ENCODE results near the gene SLC15A5.

Gene SLC15A5

GRCh38 chr12:16174282-16174681 is 103.2 kb downstream of the SLC15A5 start:
- DNase-seq (ENCODE audit: low read depth): no peak

DNA sequence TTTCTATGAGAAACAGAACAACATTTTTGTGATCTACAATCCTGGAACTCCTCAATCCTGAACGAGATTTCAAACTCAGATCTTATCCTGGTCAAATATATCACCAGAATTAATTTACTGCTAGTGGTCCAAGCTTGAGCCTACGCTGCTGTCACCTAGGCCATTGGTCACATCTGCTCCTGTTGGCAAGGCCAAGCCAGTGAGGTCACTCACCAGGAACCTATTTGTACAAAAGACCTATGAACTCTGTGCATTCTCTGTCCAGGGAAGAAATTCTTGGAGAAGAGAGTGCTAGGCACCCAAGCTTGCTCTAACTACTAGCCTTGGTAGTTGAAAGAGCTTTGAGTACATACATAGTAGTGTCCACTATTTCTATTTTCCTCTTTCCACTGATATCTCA is 106.1 kb downstream of the SLC15A5 start:
- DNase-seq (ENCODE audit: low read depth): no peak

- no peak for DNase-seq (ENCODE audit: low read depth)
Measured at GRCh38 chr12:16168078-16168477, 109.4 kb downstream of the SLC15A5 start.

- DNase-seq (ENCODE audit: low read depth): no peak
Measured at GRCh38 chr12:16166563-16167470, 110.7 kb downstream of the SLC15A5 start.

DNA sequence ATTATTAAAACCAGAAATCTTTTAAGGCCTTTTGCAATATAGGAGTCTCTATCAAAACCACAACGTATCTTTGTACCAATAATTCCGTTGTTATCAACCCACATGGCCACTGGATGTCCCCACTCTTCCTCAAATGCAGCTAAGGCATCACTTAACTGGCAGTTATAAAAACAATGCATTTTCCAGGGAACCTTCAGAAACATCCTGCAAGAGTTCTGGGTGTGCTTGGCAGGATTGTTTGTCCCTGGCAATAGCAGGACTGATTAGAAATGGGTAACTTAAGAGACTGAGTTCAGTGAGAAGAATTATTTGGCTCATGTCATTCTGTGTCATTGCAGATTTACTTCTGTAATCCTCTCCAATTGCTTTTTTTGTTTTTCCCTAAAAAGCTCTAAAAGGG is 112.0 kb downstream of the SLC15A5 start:
- DNase-seq (ENCODE audit: low read depth): no peak

- no peak for DNase-seq (ENCODE audit: low read depth)
Measured at GRCh38 chr12:16163901-16164300, 113.6 kb downstream of the SLC15A5 start.

GRCh38 chr12:16163146-16163545 is 114.3 kb downstream of the SLC15A5 start:
- no peak for DNase-seq (ENCODE audit: low read depth)

DNA sequence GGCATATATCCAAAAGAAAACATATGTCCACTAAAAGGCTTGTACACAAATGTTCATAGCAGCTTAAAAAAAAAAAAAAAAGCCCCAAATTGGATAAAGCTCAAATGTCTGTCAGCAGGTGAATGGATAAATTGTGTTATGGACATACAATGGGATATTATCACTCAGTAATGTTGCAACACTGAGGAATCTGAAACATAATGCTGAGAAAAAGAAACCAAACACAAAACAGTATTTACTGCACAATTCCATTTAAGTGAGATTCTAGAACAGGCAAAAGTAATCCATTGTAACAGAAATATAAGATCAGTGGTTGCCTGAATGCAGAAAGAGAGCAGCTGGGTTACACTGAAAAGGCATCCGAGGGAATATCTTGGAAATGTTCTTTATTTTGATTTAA is 117.9 kb downstream of the SLC15A5 start:
- DNase-seq (ENCODE audit: low read depth): no peak

GRCh38 chr12:16158050-16158449 is 119.4 kb downstream of the SLC15A5 start:
- DNase-seq (ENCODE audit: low read depth): no peak

GRCh38 chr12:16155938-16156337 is 121.5 kb downstream of the SLC15A5 start:
- DNase-seq (ENCODE audit: low read depth): no peak

- no peak for DNase-seq (ENCODE audit: low read depth)
Measured at GRCh38 chr12:16154990-16155389, 122.5 kb downstream of the SLC15A5 start.

DNA sequence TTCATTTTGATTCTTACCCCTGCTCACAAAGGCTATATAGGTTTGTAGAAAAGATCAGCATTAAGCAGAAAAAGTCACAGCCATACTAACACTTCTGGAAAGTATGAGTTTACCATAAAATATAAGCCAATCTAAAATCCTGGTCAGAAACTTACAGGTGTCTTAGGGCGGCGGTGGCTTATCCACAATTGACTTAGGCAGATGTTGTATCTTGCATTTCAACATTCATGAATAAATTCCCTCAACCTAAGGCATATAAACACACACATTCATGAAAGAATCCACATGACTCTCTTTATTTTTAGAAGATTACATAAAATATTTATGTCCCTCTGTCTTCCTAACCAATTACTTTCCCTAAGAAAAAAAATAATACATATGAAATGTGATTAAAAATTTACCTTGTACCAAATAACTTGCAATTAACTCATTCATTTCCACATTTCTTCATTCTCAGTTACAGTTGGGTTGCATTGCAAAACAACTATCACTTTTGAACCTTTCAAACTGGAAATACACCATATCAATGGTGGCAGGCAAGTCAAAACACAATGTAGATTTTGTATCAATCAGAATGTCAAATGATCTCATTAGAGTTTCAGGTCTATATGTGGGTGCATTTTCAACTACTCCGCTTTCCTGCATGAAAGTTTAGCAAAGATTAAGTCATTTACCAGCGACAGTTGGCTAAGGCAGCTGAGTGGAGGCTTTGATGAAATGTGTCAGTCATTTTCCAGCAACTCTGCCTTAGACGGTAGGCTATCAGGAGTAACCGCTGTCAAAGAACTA is 124.4 kb downstream of the SLC15A5 start:
- no peak for DNase-seq (ENCODE audit: low read depth)

DNA sequence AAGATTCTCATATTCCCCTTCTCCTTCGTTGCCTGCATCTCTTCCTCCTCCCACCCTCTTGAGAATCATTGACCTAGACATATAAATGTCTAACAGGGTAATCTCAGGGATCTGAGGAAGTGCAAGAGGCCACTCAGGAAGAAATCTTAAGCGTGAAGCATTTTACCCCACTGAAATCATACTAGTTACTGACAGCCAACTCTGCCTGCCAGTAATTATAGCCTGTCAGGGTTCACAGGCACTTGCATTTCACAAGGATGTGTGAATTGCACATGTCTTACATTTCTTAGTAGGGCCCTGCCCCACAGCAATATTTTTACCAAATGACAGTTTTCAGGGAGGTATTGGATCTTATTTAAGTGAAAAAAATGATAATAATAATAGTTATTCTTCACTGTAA is 127.2 kb downstream of the SLC15A5 start:
- no peak for DNase-seq (ENCODE audit: low read depth)

DNA sequence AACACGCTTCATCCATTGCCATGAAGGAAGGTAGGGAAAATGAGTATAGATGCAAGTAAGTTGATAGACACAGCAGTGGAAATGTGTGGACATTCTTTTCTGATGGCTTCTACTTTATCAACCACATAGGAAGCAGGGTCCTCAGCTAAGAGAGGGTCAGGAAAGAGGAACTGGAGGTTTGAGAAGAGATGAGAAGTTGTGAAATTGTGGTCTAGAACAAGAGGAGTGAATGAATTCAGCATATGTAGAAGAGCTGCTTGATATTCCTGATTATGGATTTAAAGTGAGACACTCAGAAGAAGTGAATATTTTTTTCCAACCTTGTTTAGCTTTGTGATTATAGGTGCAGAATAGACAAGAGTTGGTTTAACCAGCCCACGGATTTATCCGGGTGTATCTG is 128.5 kb downstream of the SLC15A5 start:
- DNase-seq (ENCODE audit: low read depth): no peak
